CD14-positive monocyte (primary cell): Measurements from ENCODE around the gene MLXIP. TPM values are rescaled to one million over a fixed set of nuclear protein-coding genes. Genes with fewer than 3 reads are reported as not detected.

ENCODE experiments used
- DNase-seq, 3 donors: peaks; one replicate each; pipeline ENCODE4 v3.0.0-alpha.2; 2011 to 2022
- H2AFZ ChIP-seq: 2 replicates; pipeline ENCODE4 v1.6.0; 2012; ENCODE audit warnings: mild to moderate bottlenecking, low read depth, low read length, inconsistent platforms; ENCODE audit not compliant: insufficient read depth, poor library complexity, severe bottlenecking
- H3K27ac ChIP-seq, 2 donors: 1 replicate in 1 of 2; 2 replicates in 1 of 2; pipeline ENCODE4 v1.5.1; 2012 to 2013; ENCODE audit warnings: low read length in 2 of 2, control low read depth in 1 of 2, inconsistent platforms in 1 of 2, low read depth in 1 of 2, mild to moderate bottlenecking in 1 of 2
- H3K27me3 ChIP-seq, 2 donors: one replicate each; pipeline versions ENCODE4 v1.6.0 to v1.6.1; 2011 to 2013; ENCODE audit warnings: low read length in 2 of 2; ENCODE audit not compliant: control insufficient read depth in 2 of 2, insufficient read depth in 2 of 2
- H3K36me3 ChIP-seq, 2 donors: replicated peaks in 1 of 2; 1 replicate in 1 of 2; 2 replicates in 1 of 2; pipeline versions ENCODE4 v1.5.1 to v1.6.1; 2012 to 2013; ENCODE audit warnings: low read length in 2 of 2, control low read depth in 1 of 2, inconsistent platforms in 1 of 2, mild to moderate bottlenecking in 1 of 2; ENCODE audit not compliant: insufficient read depth in 2 of 2, control insufficient read depth in 1 of 2
- H3K4me1 ChIP-seq, 2 donors: 1 replicate in 1 of 2; 2 replicates in 1 of 2; pipeline versions ENCODE4 v1.5.1 to v1.6.1; 2012 to 2013; ENCODE audit warnings: low read length in 2 of 2, control low read depth in 1 of 2, inconsistent platforms in 1 of 2, mild to moderate bottlenecking in 1 of 2, moderate library complexity in 1 of 2; ENCODE audit not compliant: insufficient read depth in 2 of 2, control insufficient read depth in 1 of 2
- H3K4me2 ChIP-seq: replicated peaks from 2 replicates; pipeline ENCODE3; 2012; ENCODE audit warnings: low read length, moderate library complexity, mild to moderate bottlenecking; ENCODE audit not compliant: poor library complexity, severe bottlenecking; ENCODE audit errors: extremely low read depth
- H3K4me3 ChIP-seq, 3 experiments: fragments of 200-600 bp in 1 of 3; sonication (generic) in 1 of 3; replicated peaks in 1 of 3; 1 replicate in 2 of 3; 2 replicates in 1 of 3; pipeline ENCODE4 v1.5.1; 2011 to 2013; ENCODE audit warnings: low read length in 3 of 3, mild to moderate bottlenecking in 3 of 3, control low read depth in 2 of 3, low read depth in 2 of 3, inconsistent platforms in 1 of 3, moderate library complexity in 1 of 3
- H3K79me2 ChIP-seq: 2 replicates; pipeline ENCODE4 v1.6.0; 2012; ENCODE audit warnings: mild to moderate bottlenecking, control low read depth, inconsistent platforms, low read length, moderate library complexity; ENCODE audit not compliant: insufficient read depth
- H3K9ac ChIP-seq: 2 replicates; pipeline ENCODE4 v1.6.0; 2017; ENCODE audit warnings: low read length, mild to moderate bottlenecking; ENCODE audit not compliant: insufficient read depth, poor library complexity, severe bottlenecking
- H3K9me3 ChIP-seq, 2 donors: replicated peaks in 1 of 2; 1 replicate in 1 of 2; 2 replicates in 1 of 2; pipeline versions ENCODE4 v1.5.1 to v1.6.1; 2012 to 2013; ENCODE audit warnings: low read length in 2 of 2, control low read depth in 1 of 2; ENCODE audit not compliant: control insufficient read depth in 1 of 2, insufficient read depth in 1 of 2
- H4K20me1 ChIP-seq: 2 replicates; pipeline ENCODE4 v1.6.0; 2012; ENCODE audit warnings: mild to moderate bottlenecking, low read length, control low read depth, moderate library complexity; ENCODE audit not compliant: insufficient read depth
- H3K27ac Mint-ChIP-seq, 7 donors: one replicate each; pipeline ENCODE4 v1.8.0; 2020; ENCODE audit warnings: mild to moderate bottlenecking in 7 of 7, mixed read lengths in 7 of 7, moderate library complexity in 6 of 7, inconsistent platforms in 2 of 7
- H3K27me3 Mint-ChIP-seq, 3 donors: one replicate each; pipeline ENCODE4 v1.8.0; 2021 to 2022; ENCODE audit warnings: low read depth in 3 of 3, mild to moderate bottlenecking in 3 of 3, mixed read lengths in 3 of 3, moderate library complexity in 3 of 3, inconsistent platforms in 1 of 3
- H3K36me3 Mint-ChIP-seq, 2 donors: one replicate each; pipeline ENCODE4 v1.8.0; 2020; ENCODE audit warnings: mixed read lengths in 2 of 2, inconsistent platforms in 1 of 2, mild to moderate bottlenecking in 1 of 2
- H3K4me1 Mint-ChIP-seq: one replicate; pipeline ENCODE4 v1.8.0; 2020; ENCODE audit warnings: mild to moderate bottlenecking, mixed read lengths
- H3K4me3 Mint-ChIP-seq, 2 donors: one replicate each; pipeline ENCODE4 v1.8.0; 2020; ENCODE audit warnings: mild to moderate bottlenecking in 2 of 2, mixed read lengths in 2 of 2, moderate library complexity in 1 of 2
- H3K9me3 Mint-ChIP-seq, 7 donors: one replicate each; pipeline ENCODE4 v1.8.0; 2020 to 2022; ENCODE audit warnings: mixed read lengths in 7 of 7, mild to moderate bottlenecking in 6 of 7, moderate library complexity in 6 of 7, inconsistent platforms in 2 of 7
- WGBS: methylation state at CpG from one replicate; pipeline ENCODE4 v1.1.5; 2013; ENCODE audit warnings: missing lambda C conversion rate; ENCODE audit not compliant: insufficient coverage; 5-methylcytosine and 5-hydroxymethylcytosine counted together
- intact Hi-C, 2 donors: fragments of 100-400 bp; cut with micrococcal nuclease; formaldehyde crosslinking; loops; one replicate each; pipeline versions ENCODE4 v1.15.0 to v1.15.1; 2023
- polyA plus RNA-seq, 3 donors: library from polyadenylated mRNA; depleted of rRNA in 1 of 3; unstranded in 2 of 3; stranded (reverse) in 1 of 3; fragments of 300-500 nt in 2 of 3; fragments of >200 nt in 1 of 3; fragmentation: Illumina TruSeq in 2 of 3; gene quantifications; 1 replicate in 2 of 3; 2 replicates in 1 of 3; pipeline ENCODE4 v1.2.3, GENCODE V29; 2012 to 2021
- TF ChIP-seq, protein P1 (sequence below): fragments of 200-600 bp; IDR thresholded peaks from one replicate; pipeline ENCODE4 v1.8.0; 2022; ENCODE audit warnings: antibody characterized with exemption, mild to moderate bottlenecking

Gene MLXIP
- polyA plus RNA-seq, 3 donors = 4.5 to 44.8 (median 4.6) TPM

DNA sequence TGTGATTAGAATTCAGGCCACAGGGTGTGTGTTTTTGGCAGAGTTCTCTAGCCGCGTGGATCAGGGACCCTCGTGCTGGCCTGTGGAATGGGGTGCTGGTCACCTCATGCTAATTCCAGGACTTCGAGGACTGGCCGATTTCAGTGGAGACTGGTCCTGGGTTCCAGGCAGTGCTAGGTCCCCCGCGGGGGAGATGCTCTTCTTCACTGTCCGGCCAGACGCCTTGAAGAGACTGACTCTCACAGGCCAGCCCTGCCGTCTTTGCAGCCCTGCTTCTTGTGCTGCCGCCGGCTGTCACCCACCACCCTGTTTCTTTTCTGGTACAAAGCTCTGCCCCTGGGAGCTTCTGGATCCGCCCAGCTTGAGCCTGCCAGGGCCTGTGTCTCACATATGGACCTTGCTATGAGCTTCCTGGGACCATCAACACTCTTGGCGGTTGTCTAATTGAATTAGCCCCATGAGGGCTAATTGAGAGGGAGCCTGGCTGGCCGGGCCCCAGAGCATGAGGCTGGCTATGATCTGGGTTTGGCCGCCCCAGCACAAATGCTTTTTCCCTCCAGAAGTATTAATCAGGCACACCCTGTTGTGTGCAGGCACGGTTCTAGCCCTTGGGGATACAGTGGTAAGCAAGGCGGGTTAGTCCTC is 8.2 kb downstream of the MLXIP start:
- no peak overlapping the region for H2AFZ ChIP-seq
- peaks cover 100% of the 10 kb centered on the region for H3K79me2 ChIP-seq
- no peak overlapping the region for H3K9ac ChIP-seq
- TF ChIP-seq, protein P1, sequence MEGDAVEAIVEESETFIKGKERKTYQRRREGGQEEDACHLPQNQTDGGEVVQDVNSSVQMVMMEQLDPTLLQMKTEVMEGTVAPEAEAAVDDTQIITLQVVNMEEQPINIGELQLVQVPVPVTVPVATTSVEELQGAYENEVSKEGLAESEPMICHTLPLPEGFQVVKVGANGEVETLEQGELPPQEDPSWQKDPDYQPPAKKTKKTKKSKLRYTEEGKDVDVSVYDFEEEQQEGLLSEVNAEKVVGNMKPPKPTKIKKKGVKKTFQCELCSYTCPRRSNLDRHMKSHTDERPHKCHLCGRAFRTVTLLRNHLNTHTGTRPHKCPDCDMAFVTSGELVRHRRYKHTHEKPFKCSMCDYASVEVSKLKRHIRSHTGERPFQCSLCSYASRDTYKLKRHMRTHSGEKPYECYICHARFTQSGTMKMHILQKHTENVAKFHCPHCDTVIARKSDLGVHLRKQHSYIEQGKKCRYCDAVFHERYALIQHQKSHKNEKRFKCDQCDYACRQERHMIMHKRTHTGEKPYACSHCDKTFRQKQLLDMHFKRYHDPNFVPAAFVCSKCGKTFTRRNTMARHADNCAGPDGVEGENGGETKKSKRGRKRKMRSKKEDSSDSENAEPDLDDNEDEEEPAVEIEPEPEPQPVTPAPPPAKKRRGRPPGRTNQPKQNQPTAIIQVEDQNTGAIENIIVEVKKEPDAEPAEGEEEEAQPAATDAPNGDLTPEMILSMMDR = no peak
- H3K4me3 ChIP-seq = no peak overlapping the region
- Mint-ChIP-seq H3K27ac (peak overlapping the region in 4 of 7 donors; percentile 20 to 66 (median 33)), H3K9me3 (peaks cover 0 to 2% (median 0%) of the 10 kb centered on the region in 7 donors), H3K4me1 (peaks cover 59% of the 10 kb centered on the region), H3K27me3 (peaks cover 0 to 1% (median 1%) of the 10 kb centered on the region in 3 donors), H3K36me3 (peaks cover 40 to 64% of the 10 kb centered on the region in 2 donors), H3K4me3 (no peak overlapping the region)
- no peak overlapping the region for H3K27ac ChIP-seq
- no peak for DNase-seq
- H3K36me3 ChIP-seq = peaks cover 22 to 69% of the 10 kb centered on the region in 2 donors
- 96% methylated on average over 17 of the region's 18 CpGs for whole genome bisulfite sequencing
- peaks cover 54 to 57% of the 10 kb centered on the region in 2 donors for H3K4me1 ChIP-seq
- no peaks in the 10 kb centered on the region for H3K9me3 ChIP-seq
- no peaks in the 10 kb centered on the region for H3K27me3 ChIP-seq
- intact Hi-C loops = loop anchor here in 1 of 2 donors (10.0 kb wide), 1 partner anchor 292 kb away; the partner anchor contains the start of gene RHOF
- H3K4me2 ChIP-seq = no peak overlapping the region
- H4K20me1 ChIP-seq = peaks cover 100% of the 10 kb centered on the region

DNA sequence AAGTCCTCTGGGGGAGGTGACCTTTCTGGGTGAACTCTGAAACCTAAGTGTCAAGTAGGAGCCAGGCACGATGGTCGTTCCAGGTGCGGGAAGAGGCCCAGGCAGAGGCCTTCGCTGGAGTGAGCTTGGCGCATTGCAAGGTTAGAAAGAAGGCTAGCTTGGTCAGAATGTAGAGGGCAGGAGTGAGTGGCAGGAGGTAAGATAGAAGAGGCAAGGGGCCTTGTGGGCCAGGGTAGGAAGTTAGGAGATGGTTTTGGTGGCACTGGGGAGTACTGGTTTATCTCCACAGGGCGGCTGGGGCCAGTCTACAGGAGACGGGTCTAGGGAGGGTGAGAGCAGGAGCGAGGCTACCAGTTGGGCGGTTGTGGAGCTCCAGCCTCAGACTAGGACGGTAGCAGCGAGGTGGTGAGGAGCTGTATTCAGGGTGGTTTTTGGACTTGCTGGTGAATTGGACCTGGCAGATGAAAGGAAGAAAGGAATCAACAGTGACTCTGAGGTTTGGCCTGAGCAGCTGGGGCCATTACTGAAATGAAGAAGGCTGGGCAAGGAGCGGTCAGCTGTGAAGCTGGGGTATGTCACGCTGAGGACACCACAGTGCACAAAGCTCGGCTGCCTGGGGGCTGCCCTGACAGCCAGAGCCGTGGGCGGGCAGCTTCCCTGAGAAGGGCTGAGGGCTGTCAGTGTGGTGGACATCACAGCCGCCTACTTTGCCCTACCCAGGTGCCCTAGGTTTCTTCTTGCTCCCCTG is 9.0 kb downstream of the MLXIP start:
- peaks cover 0 to 1% (median 1%) of the 10 kb centered on the region in 3 donors for H3K27me3 Mint-ChIP-seq
- H3K4me1 ChIP-seq = peaks cover 53 to 57% of the 10 kb centered on the region in 2 donors
- H3K9me3 Mint-ChIP-seq = peaks cover 0 to 2% (median 0%) of the 10 kb centered on the region in 7 donors
- peaks cover 100% of the 10 kb centered on the region for H3K79me2 ChIP-seq
- H3K4me3 Mint-ChIP-seq = no peak overlapping the region
- intact Hi-C loops = loop anchor here in 1 of 2 donors (10.0 kb wide), 1 partner anchor 293 kb away; the partner anchor contains the start of gene RHOF
- H2AFZ ChIP-seq = no peak overlapping the region
- peak overlapping the region in 6 of 7 donors; percentile 9 to 83 (median 58) for H3K27ac Mint-ChIP-seq
- H3K4me2 ChIP-seq = no peak overlapping the region
- DNase-seq = no peak
- peaks cover 100% of the 10 kb centered on the region for H4K20me1 ChIP-seq
- no peaks in the 10 kb centered on the region for H3K9me3 ChIP-seq
- H3K36me3 ChIP-seq = peaks cover 22 to 72% of the 10 kb centered on the region in 2 donors
- no peaks in the 10 kb centered on the region for H3K27me3 ChIP-seq
- no peak overlapping the region for H3K4me3 ChIP-seq
- 92% methylated on average over 16 of the region's 17 CpGs for WGBS
- TF ChIP-seq, protein P1 = no peak
- peak overlapping the region in 1 of 2 donors; percentile 46 for H3K27ac ChIP-seq
- peaks cover 40 to 64% of the 10 kb centered on the region in 2 donors for H3K36me3 Mint-ChIP-seq
- H3K4me1 Mint-ChIP-seq = peaks cover 50% of the 10 kb centered on the region
- no peak overlapping the region for H3K9ac ChIP-seq
